Neural progenitor cell (in vitro differentiated cells): Measurements from ENCODE around the gene PANK4.

Experiments
- EZH2 ChIP-seq: fragments of 200-600 bp; sonication (generic); IDR thresholded peaks from 2 replicates; pipeline ENCODE4 v1.6.1; 2017; ENCODE audit warnings: antibody characterized with exemption, mild to moderate bottlenecking, moderate library complexity
- EZH2phosphoT487 ChIP-seq: fragments of 200-600 bp; sonication (generic); IDR thresholded peaks from 2 replicates; pipeline ENCODE4 v1.6.1; 2017; ENCODE audit warnings: antibody characterized with exemption
- TF ChIP-seq, protein P1 (sequence below): fragments of 200-600 bp; sonication (generic); IDR thresholded peaks from 2 replicates; pipeline ENCODE4 v1.5.1; 2017; ENCODE audit warnings: antibody characterized with exemption, mild to moderate bottlenecking

GRCh38 chr1:2492091-2492490 is 34.3 kb downstream of the PANK4 start:
- TF ChIP-seq, protein P1, sequence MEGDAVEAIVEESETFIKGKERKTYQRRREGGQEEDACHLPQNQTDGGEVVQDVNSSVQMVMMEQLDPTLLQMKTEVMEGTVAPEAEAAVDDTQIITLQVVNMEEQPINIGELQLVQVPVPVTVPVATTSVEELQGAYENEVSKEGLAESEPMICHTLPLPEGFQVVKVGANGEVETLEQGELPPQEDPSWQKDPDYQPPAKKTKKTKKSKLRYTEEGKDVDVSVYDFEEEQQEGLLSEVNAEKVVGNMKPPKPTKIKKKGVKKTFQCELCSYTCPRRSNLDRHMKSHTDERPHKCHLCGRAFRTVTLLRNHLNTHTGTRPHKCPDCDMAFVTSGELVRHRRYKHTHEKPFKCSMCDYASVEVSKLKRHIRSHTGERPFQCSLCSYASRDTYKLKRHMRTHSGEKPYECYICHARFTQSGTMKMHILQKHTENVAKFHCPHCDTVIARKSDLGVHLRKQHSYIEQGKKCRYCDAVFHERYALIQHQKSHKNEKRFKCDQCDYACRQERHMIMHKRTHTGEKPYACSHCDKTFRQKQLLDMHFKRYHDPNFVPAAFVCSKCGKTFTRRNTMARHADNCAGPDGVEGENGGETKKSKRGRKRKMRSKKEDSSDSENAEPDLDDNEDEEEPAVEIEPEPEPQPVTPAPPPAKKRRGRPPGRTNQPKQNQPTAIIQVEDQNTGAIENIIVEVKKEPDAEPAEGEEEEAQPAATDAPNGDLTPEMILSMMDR: no peak
- no peak for TF ChIP-seq EZH2
- TF ChIP-seq EZH2phosphoT487: no peak
